ENCODE results near the gene ISYNA1.
A peak's percentile ranks its signal among the peaks of the same experiment; 100 is the strongest.

GRCh38 chr19:18401580-18402112, 36.3 kb downstream of the ISYNA1 start:
- TF ChIP-seq, protein P1, sequence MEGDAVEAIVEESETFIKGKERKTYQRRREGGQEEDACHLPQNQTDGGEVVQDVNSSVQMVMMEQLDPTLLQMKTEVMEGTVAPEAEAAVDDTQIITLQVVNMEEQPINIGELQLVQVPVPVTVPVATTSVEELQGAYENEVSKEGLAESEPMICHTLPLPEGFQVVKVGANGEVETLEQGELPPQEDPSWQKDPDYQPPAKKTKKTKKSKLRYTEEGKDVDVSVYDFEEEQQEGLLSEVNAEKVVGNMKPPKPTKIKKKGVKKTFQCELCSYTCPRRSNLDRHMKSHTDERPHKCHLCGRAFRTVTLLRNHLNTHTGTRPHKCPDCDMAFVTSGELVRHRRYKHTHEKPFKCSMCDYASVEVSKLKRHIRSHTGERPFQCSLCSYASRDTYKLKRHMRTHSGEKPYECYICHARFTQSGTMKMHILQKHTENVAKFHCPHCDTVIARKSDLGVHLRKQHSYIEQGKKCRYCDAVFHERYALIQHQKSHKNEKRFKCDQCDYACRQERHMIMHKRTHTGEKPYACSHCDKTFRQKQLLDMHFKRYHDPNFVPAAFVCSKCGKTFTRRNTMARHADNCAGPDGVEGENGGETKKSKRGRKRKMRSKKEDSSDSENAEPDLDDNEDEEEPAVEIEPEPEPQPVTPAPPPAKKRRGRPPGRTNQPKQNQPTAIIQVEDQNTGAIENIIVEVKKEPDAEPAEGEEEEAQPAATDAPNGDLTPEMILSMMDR (conservative IDR thresholded peaks at IDR 0.05), result peak; percentile 55
- no peak for TF ChIP-seq EZH2 (IDR thresholded peaks at IDR 0.05; ENCODE audit: low read depth)
